Measurements from ENCODE around the gene P2RY6. TPM values are rescaled to one million over a fixed set of nuclear protein-coding genes. Genes with fewer than 3 reads are reported as not detected.

The P2RY6 gene
- total RNA-seq, 1 experiment from 2014 or later, result 0.15 TPM

DNA sequence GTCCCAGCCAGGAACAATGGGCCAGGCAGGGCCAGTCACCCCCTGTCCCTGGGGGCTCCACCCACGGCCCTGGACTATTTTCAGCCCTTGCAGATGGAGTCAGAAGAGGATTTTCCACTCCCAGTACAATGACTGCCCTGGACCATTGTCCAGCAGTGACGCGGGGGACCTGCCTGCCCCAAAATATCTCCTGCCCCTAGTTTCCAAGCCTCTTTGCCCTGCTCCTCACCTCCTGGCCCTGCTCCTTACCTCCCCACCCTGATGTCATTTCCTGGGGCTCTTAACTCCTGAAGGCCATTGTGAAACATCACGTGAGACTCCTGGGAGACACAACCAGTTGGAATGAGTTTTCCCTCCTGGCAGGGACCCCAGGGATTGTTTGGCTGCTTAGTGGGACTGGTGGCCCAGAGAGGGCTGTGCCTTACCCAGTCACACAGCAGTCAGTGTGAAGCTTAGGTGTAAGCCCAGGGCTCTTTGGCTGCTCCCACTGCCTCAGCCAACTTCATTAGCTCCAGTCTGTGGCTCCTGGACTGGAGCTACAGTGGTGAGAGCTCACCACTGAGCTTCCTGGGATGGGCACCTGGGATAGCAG lies 31.9 kb upstream of the P2RY6 start:
- no peak for TF ChIP-seq YY1 (IDR thresholded peaks at IDR 0.05; ENCODE audit: extremely low read depth, insufficient replicate concordance, low read depth, low read length)
- no peak for TF ChIP-seq ELF1 (IDR thresholded peaks at IDR 0.05; ENCODE audit: borderline replicate concordance, low read depth)
- TF ChIP-seq, protein P1, sequence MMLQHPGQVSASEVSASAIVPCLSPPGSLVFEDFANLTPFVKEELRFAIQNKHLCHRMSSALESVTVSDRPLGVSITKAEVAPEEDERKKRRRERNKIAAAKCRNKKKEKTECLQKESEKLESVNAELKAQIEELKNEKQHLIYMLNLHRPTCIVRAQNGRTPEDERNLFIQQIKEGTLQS (IDR thresholded peaks at IDR 0.05), result no peak
- no peak for TF ChIP-seq EGR1 (IDR thresholded peaks at IDR 0.05; ENCODE audit: low read depth)
- no peak for TF ChIP-seq EZH2 (IDR thresholded peaks at IDR 0.05)
- Histone ChIP-seq H4K20me1 (ENCODE audit: insufficient read depth) (no peaks in the 10 kb centered on the region), H2AFZ (ENCODE audit: low read depth, low read length, poor library complexity, severe bottlenecking) (no peak overlapping the region), H3K36me3 (ENCODE audit: control insufficient read depth in 1 of 2, insufficient read depth in 2 of 2, low read length in 2 of 2) (no peaks in the 10 kb centered on the region), H3K9me3 (ENCODE audit: control insufficient read depth in 1 of 2, insufficient read depth in 1 of 2, low read depth in 1 of 2, low read length in 2 of 2) (no peaks in the 10 kb centered on the region), H3K9ac (ENCODE audit: low read length) (no peak overlapping the region), H3K4me1 (ENCODE audit: control insufficient read depth in 1 of 2, insufficient read depth in 2 of 2, low read length in 2 of 2) (peaks cover 0 to 27% of the 10 kb centered on the region in 2 experiments; a peak in 1 of 4 replicates), H3K9me2 (ENCODE audit: insufficient read depth) (no peaks in the 10 kb centered on the region), H3K79me2 (ENCODE audit: insufficient read depth, low read length) (no peaks in the 10 kb centered on the region), H3K27ac (ENCODE audit: low read depth, low read length) (no peak overlapping the region), H3K4me2 (ENCODE audit: low read length) (no peak overlapping the region), H3K4me3 (replicated peaks in 1 of 2; ENCODE audit: low read depth in 1 of 2, low read length in 2 of 2) (no peak overlapping the region), H3K27me3 (ENCODE audit: insufficient read depth, low read length) (no peaks in the 10 kb centered on the region)
- intact Hi-C loops (cut with micrococcal nuclease), result loop anchor here (5.0 kb wide), 1 partner anchor 97 kb away; no protein-coding TSS in a partner anchor
- ChIA-PET CTCF (interaction anchor here (1.4 kb wide), 1 partner anchor 55 kb away, joined by 3 read pairs; no protein-coding TSS in a partner anchor), POLR2A (no interaction called here), RAD21 (ENCODE audit: low non-redundant PET in 1 of 2, low total read pairs in 2 of 2, uncharacterized antibody in 2 of 2, unreplicated experiment in 2 of 2) (no interaction called here)
- DNase-seq (ENCODE audit: low read depth, low spot score), result no peak
- no TSS peak for BruUV-seq (replicated peaks)
- no peak for ATAC-seq

DNA sequence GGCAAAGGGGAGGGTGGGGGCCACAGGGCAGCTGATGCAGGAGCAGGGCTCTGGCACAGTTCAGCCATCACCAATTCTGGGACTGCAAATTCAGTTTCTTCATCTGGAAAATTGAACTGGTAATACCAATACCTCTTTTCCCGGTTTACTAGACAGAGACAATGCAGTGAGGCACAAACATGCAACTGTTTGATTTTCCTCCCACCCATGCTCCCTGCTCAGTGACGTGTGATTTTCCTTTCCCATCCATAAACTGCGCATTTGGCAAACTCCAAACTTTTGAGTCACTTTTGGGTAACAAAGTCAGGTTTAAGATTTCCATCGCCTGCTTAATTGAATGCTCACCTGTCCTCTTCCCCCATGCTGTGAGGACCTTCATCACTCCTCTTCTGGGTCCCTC lies 30.8 kb upstream of the P2RY6 start:
- H3K27me3 ChIP-seq (ENCODE audit: insufficient read depth, low read length), result no peaks in the 10 kb centered on the region
- H2AFZ ChIP-seq (ENCODE audit: low read depth, low read length, poor library complexity, severe bottlenecking), result no peak overlapping the region
- no peaks in the 10 kb centered on the region for H4K20me1 ChIP-seq (ENCODE audit: insufficient read depth)
- TF ChIP-seq SP1 (IDR thresholded peaks at IDR 0.05; ENCODE audit: low read depth) (no peak), ELF1 (IDR thresholded peaks at IDR 0.05; ENCODE audit: borderline replicate concordance, low read depth) (no peak), POLR2A (IDR thresholded peaks at IDR 0.05; ENCODE audit: borderline replicate concordance, extremely low read depth, insufficient read depth, insufficient read length) (no peak), SRF (IDR thresholded peaks at IDR 0.05; ENCODE audit: low read depth) (no peak)
- ATAC-seq, result no peak
- no peak overlapping the region for H3K4me2 ChIP-seq (ENCODE audit: low read length)
- no peak for DNase-seq (ENCODE audit: low read depth, low spot score)
- H3K27ac ChIP-seq (ENCODE audit: low read depth, low read length), result no peak overlapping the region
- no peak overlapping the region for H3K9ac ChIP-seq (ENCODE audit: low read length)
- no peaks in the 10 kb centered on the region for H3K9me3 ChIP-seq (ENCODE audit: control insufficient read depth in 1 of 2, insufficient read depth in 1 of 2, low read depth in 1 of 2, low read length in 2 of 2)
- peaks cover 0 to 27% of the 10 kb centered on the region in 2 experiments; a peak in 1 of 4 replicates for H3K4me1 ChIP-seq (ENCODE audit: control insufficient read depth in 1 of 2, insufficient read depth in 2 of 2, low read length in 2 of 2)
- intact Hi-C loops (cut with micrococcal nuclease), result loop anchor here (5.0 kb wide), 1 partner anchor 96 kb away; no protein-coding TSS in a partner anchor
- H3K9me2 ChIP-seq (ENCODE audit: insufficient read depth), result no peaks in the 10 kb centered on the region
- POLR2A ChIA-PET, result no interaction called here
- BruUV-seq (replicated peaks), result no TSS peak
- no peaks in the 10 kb centered on the region for H3K36me3 ChIP-seq (ENCODE audit: control insufficient read depth in 1 of 2, insufficient read depth in 2 of 2, low read length in 2 of 2)
- RAD21 ChIA-PET (ENCODE audit: low non-redundant PET in 1 of 2, low total read pairs in 2 of 2, uncharacterized antibody in 2 of 2, unreplicated experiment in 2 of 2), result no interaction called here
- CTCF ChIA-PET, result interaction anchor here (1.4 to 1.7 kb wide), 3 partner anchors 56 kb away, joined by 3 to 8 read pairs (median 4); no protein-coding TSS in a partner anchor
- H3K4me3 ChIP-seq (replicated peaks in 1 of 2; ENCODE audit: low read depth in 1 of 2, low read length in 2 of 2), result no peak overlapping the region
- H3K79me2 ChIP-seq (ENCODE audit: insufficient read depth, low read length), result no peaks in the 10 kb centered on the region

Measured in HCT116 (cell line).